HG03432 (cell line): ENCODE data around the gene PAX7.
"Not testable (repeated sequence)": the region's sequence is repeated elsewhere in the genome, so short reads cannot be mapped to it uniquely, and the experiment has no call there.

Experiments used
- ATAC-seq: cut with Tn5 transposase; IDR thresholded peaks from one replicate; pipeline ENCODE4 v1.9.1; 2021; ENCODE audit warnings: mild to moderate bottlenecking, moderate library complexity; ENCODE audit not compliant: unreplicated experiment

Gene PAX7

GRCh38 chr1:18724801-18725200 is 94.2 kb downstream of the PAX7 start:
- no peak for ATAC-seq

DNA sequence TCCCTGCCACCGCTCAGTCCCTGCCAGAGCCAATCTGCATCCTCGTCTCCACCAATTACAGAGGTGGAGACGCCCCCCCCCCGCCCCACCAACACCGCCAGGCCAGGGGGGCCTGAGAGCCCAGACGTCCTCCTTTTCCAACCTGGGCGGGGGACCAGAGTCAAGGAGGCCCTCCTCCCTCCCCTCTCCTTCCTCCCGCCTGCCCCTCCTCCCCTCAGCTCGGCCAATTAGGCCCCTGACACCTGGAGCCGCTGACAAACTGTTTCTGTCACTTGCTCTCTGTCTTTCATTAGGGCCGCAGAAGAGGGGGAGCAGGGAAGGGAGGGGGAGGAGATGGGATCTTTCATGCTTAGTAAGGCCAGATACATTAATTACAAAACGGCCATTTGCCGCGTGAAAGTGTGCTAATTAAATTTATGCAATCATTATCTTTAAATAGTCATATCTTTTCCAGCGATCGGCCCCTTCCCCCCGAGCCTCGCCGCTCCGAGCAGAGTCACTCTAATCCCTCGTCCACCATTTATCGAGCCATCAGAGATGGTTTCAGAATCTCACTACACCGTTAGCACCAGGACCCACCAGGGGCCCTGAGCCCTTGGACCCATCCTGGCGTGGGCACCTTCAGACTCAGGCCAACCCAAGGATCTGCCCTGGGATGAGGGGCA is 94.7 kb downstream of the PAX7 start:
- ATAC-seq: no peak

- no peak for ATAC-seq
Observed at GRCh38 chr1:18726368-18726767, 95.7 kb downstream of the PAX7 start.

GRCh38 chr1:18727956-18728355 is 97.3 kb downstream of the PAX7 start:
- no peak for ATAC-seq

GRCh38 chr1:18730321-18730720 is 99.7 kb downstream of the PAX7 start:
- no peak for ATAC-seq

DNA sequence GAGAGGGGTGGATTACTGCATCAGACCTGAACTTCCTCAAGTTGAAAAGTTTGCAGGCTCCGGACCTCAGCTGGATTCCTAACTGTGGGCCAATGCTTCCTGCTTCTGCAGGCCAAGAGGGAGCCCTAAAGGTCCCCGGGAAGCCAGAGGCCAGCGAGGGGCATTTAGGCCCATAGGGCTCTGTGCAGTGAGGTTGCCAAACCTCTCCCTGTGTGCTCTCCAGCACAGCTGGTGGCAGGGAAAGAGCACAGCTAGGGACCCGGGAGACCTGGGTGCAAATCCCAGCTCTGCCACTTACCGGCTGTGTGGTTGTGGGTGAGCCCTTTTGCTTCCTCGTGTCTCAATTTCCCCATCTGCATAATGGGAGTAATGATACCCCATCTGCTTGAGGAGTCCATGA is 100.5 kb downstream of the PAX7 start:
- no peak for ATAC-seq

- no peak for ATAC-seq
Observed at GRCh38 chr1:18731591-18732235, 101.1 kb downstream of the PAX7 start.

- ATAC-seq: no peak
Observed at GRCh38 chr1:18732686-18733085, 102.0 kb downstream of the PAX7 start.

- ATAC-seq: no peak
Observed at GRCh38 chr1:18734001-18734400, 103.4 kb downstream of the PAX7 start.

DNA sequence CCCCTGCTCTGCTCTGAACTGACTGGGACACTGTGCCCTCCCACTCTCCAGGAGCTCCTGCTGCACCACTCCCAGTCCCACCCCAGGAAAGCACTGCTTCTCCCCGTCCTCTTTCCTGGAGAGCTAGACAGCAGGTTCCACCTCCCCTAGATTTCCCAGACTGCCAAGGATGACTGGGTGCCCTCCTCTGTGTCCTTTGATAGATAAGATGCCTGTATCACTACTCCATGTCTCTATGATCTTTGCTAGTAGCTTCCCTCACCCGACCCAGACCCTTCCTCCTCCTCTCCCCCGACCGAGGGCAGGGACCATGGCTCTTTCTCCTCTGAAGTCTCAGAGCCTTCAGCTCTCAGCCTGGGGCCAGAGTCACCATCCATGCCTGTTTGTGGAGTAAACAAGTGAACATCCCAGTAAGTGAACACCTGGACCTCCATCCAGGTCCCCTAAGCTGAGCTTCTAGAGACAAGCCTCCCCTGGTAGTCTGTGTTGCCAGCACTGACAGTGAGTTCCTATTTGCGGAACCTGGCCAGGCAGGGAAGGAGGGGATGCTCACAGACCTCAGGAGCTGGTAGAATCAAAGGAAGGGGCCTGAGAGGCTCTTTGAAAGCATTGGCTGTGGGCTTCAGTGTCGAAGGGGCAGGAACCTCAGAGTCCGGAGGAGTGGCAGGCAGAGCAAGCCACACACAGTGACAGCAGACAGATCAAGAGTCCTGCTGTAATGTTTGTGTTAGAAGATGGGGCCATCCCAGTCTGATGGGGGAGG is 104.0 kb downstream of the PAX7 start:
- no peak for ATAC-seq

- no peak for ATAC-seq
Observed at GRCh38 chr1:18735224-18735997, 104.8 kb downstream of the PAX7 start.

DNA sequence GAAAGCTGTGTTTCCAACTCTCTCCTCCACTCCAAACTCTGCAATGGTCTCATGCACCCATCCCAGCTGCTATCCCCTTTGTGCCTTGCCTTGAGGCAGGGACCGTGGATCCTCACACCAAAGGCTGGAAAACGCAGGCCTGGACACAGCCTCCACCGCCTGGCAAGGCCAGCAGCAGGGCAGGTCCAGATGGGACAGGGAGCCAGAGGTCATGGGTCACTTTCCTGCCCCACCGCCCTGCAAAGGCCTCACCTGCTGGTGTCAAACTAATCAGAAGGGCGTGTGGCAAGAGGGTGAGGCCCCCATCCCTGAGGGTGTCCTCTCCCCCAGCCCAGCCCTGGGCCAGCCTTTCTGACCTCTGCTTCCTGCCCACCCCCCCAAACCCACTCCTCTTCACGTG is 106.3 kb downstream of the PAX7 start:
- ATAC-seq: no peak

- ATAC-seq: no peak
Observed at GRCh38 chr1:18738126-18738525, 107.5 kb downstream of the PAX7 start.

GRCh38 chr1:18738617-18739016 is 108.0 kb downstream of the PAX7 start:
- no peak for ATAC-seq

- no peak for ATAC-seq
Observed at GRCh38 chr1:18739408-18739807, 108.8 kb downstream of the PAX7 start.

DNA sequence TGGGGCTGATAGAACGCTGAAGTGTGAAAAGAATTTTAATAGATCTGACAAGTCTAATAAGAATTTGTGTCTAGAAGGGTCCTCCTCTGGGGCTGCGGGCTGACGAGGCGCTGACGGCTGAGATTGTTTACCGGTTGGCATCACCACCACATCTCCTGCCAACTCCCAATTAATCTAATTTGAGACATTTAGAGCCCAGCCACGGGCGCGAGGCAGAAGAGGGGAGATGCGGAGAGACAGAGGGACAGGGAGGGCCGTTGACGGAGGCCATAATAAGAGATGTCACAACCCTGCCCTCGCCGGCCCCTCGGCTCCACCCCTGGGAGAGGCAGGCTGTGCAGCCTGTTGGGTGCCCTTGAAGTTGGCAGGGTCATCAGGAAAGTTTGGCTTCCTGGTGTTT is 109.3 kb downstream of the PAX7 start:
- ATAC-seq: no peak

DNA sequence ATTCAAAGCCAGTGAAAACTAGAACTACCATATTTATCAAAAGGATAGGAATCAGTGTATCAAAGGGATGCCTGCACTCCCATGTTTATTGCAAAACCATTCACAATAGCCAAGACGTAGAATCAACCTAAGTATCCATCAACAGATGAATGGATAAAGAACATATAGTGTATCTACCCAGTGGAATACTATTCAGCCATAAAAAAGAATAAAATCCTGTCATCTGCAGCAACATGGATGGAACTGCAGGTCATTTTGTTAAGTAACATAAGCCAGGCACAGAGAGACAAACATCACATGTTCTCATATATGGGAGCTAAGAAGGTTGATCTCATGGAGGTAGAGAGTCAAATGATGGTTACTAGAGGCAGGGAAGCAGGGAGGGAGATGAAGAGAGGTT is 110.0 kb downstream of the PAX7 start:
- ATAC-seq: no peak

DNA sequence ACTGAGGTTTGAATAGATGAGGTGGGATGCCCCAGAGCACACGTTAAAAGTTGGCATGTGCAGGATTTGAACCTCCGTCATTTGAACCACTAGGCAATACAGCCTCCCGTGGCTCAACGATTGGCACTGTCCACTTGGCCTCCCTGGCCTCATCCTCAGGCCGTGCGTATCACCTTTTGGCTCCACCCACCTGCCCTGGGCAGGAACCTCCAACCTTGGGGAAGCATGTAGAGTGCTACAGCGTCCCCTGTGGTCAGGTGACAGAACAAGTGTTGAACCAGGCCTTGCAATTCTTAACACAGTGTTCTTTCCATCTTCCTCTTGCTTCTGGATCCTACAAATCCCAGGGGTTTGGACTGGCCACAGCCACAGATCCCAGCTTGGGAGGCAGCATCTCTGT is 112.6 kb downstream of the PAX7 start:
- ATAC-seq: no peak

DNA sequence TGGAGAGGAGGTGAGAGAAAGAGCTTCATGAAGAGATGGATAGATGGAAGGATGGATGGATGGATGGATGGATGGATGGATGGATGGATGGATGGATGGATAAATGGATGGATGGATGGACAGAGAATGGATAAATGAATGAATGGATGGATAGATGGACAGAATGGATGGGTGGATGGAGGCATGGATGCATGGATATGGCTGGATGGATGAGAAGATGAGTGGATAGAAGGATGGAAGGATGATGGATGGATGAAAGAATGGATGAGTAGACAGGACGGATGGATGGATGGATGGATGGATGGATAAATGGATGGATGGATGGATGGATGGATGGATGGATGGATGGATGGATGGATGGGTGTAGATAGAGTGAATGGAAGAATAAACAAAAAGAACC is 113.7 kb downstream of the PAX7 start:
- ATAC-seq: not testable (repeated sequence)

- ATAC-seq: no peak
Observed at GRCh38 chr1:18746981-18747380, 116.3 kb downstream of the PAX7 start.

- no peak for ATAC-seq
Observed at GRCh38 chr1:18747671-18748070, 117.0 kb downstream of the PAX7 start.
